B cell (primary cell): ENCODE measurements around the gene KCNQ2.

Experiments
- EZH2 ChIP-seq: IDR thresholded peaks from 2 replicates; pipeline ENCODE4 v1.6.1; 2012; ENCODE audit warnings: borderline replicate concordance, low read depth, mild to moderate bottlenecking, moderate library complexity, low read length; ENCODE audit not compliant: insufficient read depth, poor library complexity, severe bottlenecking
- TF ChIP-seq, protein P1 (sequence below): fragments of 200-600 bp; IDR thresholded peaks from one replicate; pipeline ENCODE4 v1.8.0; 2022; ENCODE audit warnings: antibody characterized with exemption, mild to moderate bottlenecking

DNA sequence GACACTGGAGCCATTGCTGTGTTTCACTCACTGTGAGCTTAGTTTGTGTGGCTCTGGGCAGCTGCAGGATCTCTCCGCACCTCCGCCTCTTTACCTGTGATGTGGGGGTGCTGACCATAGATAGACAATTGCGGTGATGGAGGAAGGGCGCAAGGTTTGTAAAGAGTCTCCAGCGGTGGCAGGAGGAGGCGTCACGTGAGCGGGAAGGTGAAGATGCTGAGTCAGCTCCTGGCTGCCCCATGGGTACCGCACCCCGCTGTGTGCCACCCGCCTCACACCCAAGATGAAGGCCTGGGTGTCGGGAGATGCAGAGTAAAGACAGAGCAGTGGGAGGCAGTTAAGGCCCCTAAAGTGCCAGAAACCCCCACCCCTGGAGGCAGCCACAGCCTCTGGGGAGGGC lies 9.0 kb upstream of the KCNQ2 start:
- TF ChIP-seq, protein P1, sequence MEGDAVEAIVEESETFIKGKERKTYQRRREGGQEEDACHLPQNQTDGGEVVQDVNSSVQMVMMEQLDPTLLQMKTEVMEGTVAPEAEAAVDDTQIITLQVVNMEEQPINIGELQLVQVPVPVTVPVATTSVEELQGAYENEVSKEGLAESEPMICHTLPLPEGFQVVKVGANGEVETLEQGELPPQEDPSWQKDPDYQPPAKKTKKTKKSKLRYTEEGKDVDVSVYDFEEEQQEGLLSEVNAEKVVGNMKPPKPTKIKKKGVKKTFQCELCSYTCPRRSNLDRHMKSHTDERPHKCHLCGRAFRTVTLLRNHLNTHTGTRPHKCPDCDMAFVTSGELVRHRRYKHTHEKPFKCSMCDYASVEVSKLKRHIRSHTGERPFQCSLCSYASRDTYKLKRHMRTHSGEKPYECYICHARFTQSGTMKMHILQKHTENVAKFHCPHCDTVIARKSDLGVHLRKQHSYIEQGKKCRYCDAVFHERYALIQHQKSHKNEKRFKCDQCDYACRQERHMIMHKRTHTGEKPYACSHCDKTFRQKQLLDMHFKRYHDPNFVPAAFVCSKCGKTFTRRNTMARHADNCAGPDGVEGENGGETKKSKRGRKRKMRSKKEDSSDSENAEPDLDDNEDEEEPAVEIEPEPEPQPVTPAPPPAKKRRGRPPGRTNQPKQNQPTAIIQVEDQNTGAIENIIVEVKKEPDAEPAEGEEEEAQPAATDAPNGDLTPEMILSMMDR, result no peak
- no peak for TF ChIP-seq EZH2
